Muscle of leg (tissue), 16 donors: ENCODE data around the gene TMPRSS12. TPM values are rescaled to one million over a fixed set of nuclear protein-coding genes. Genes with fewer than 3 reads are reported as not detected.
"Not testable (repeated sequence)": the region's sequence is repeated elsewhere in the genome, so short reads cannot be mapped to it uniquely, and the experiment has no call there.

Experiments used
- DNase-seq: peaks from one replicate; pipeline ENCODE4 v3.0.0; 2013
- H3K27ac ChIP-seq: one replicate; pipeline ENCODE4 v1.5.1; 2013; ENCODE audit warnings: mild to moderate bottlenecking, low read length, control low read depth
- H3K27me3 ChIP-seq: one replicate; pipeline ENCODE4 v1.6.1; 2013; ENCODE audit warnings: low read length; ENCODE audit not compliant: control insufficient read depth, insufficient read depth
- H3K36me3 ChIP-seq: one replicate; pipeline ENCODE4 v1.6.1; 2013; ENCODE audit warnings: low read length; ENCODE audit not compliant: control insufficient read depth, insufficient read depth
- H3K4me1 ChIP-seq: one replicate; pipeline ENCODE4 v1.6.1; 2013; ENCODE audit warnings: low read length; ENCODE audit not compliant: control insufficient read depth, insufficient read depth
- H3K4me3 ChIP-seq: one replicate; pipeline ENCODE4 v1.5.1; 2013; ENCODE audit warnings: low read length, control low read depth
- H3K9me3 ChIP-seq: replicated peaks from 2 replicates; pipeline ENCODE4 v1.6.1; 2013; ENCODE audit warnings: low read depth, low read length; ENCODE audit not compliant: control insufficient read depth
- WGBS: methylation state at CpG from one replicate; pipeline ENCODE4 v1.1.5; 2013; ENCODE audit warnings: missing lambda C conversion rate; ENCODE audit not compliant: insufficient coverage; 5-methylcytosine and 5-hydroxymethylcytosine counted together
- long read RNA-seq, 11 donors: transcript quantifications; one replicate each; lab custom pipeline, GENCODE V29; 2026
- polyA plus RNA-seq, 8 donors: library from polyadenylated mRNA; unstranded; fragments of 120-200 nt; gene quantifications; one replicate each; pipeline versions ENCODE4 v1.2.1 to v1.2.3, GENCODE V29; 2013; ENCODE audit warnings: inconsistent platforms in 1 of 8, low replicate concordance in 1 of 8; ENCODE audit not compliant: insufficient read length in 8 of 8, insufficient read depth in 1 of 8
- total RNA-seq: library from RNA; stranded (reverse); fragments of 120-200 nt; gene quantifications from one replicate; pipeline ENCODE4 v1.2.4, GENCODE V29; 2013

The TMPRSS12 gene
- total RNA-seq (not detected), polyA plus RNA-seq (under 1 TPM in 4 of 8 donors, not detected in 4; 0.09 to 0.24 (median 0.10) TPM)
- long read RNA-seq, donor 1, result 0 reads
- long read RNA-seq, donor 2, result 0 reads
- long read RNA-seq, donor 3, result 0 reads
- long read RNA-seq, donor 4, result 0 reads
- long read RNA-seq, donor 5, result 0 reads
- long read RNA-seq, donor 6, result 0 reads
- long read RNA-seq, donor 7, result 0 reads
- long read RNA-seq, donor 8, result 0 reads
- long read RNA-seq, donor 9, result 0 reads
- long read RNA-seq, donor 10, result 0 reads
- long read RNA-seq, donor 11, result 0 reads

GRCh38 chr12:50842637-50843493 is at the start of gene TMPRSS12:
Gene TMPRSS12 (plus strand): TSS chr12:50842926. CDS start chr12:50842965, 39 bp downstream.
- Histone ChIP-seq H3K27ac (peak within 1 kb of the TSS; percentile 30), H3K4me1 (peaks cover 6% of the 10 kb centered on the region), H3K9me3 (peaks cover 4% of the 10 kb centered on the region), H3K27me3 (peaks cover 6% of the 10 kb centered on the region), H3K4me3 (no peak within 1 kb of the TSS), H3K36me3 (no peaks in the 10 kb centered on the region)
- no peak for DNase-seq
- 30% methylated on average over 15 of the region's 36 CpGs for WGBS

- Histone ChIP-seq H3K4me1 (no peaks in the 10 kb centered on the region), H3K27ac (no peak overlapping the region)
Measured at GRCh38 chr12:50799908-50800307, 42.8 kb upstream of the TMPRSS12 start.

GRCh38 chr12:50803230-50803875 is 39.4 kb upstream of the TMPRSS12 start:
- Histone ChIP-seq H3K27me3 (no peaks in the 10 kb centered on the region), H3K27ac (no peak overlapping the region), H3K4me1 (no peaks in the 10 kb centered on the region), H3K9me3 (peaks cover 26% of the 10 kb centered on the region), H3K4me3 (no peak overlapping the region), H3K36me3 (peaks cover 22% of the 10 kb centered on the region)
- DNase-seq, result no peak
- no CpG with 5 or more reads among the region's 2 CpGs for WGBS

More at GRCh38 chr12:50799908-50800307, 42.8 kb upstream of the TMPRSS12 start:
- DNase-seq, result no peak
- Histone ChIP-seq H3K9me3 (peaks cover 26% of the 10 kb centered on the region), H3K27me3 (no peaks in the 10 kb centered on the region), H3K36me3 (peaks cover 34% of the 10 kb centered on the region), H3K4me3 (no peak overlapping the region)
- WGBS, result no CpG with 5 or more reads among the region's 2 CpGs

GRCh38 chr12:50806176-50806575 is 36.5 kb upstream of the TMPRSS12 start:
- WGBS, result 100% methylated on average over 2 of the region's 4 CpGs
- no peak overlapping the region for H3K27ac ChIP-seq
- DNase-seq, result no peak
- peaks cover 23% of the 10 kb centered on the region for H3K36me3 ChIP-seq
- H3K27me3 ChIP-seq, result no peaks in the 10 kb centered on the region
- H3K4me3 ChIP-seq, result no peak overlapping the region
- H3K9me3 ChIP-seq, result peaks cover 4% of the 10 kb centered on the region
- no peaks in the 10 kb centered on the region for H3K4me1 ChIP-seq

GRCh38 chr12:50809131-50809530 is 33.6 kb upstream of the TMPRSS12 start:
- 86% methylated on average over 1 of the region's 4 CpGs for WGBS
- not testable (repeated sequence) for H3K27me3 ChIP-seq
- H3K36me3 ChIP-seq, result peaks cover 33% of the 10 kb centered on the region

GRCh38 chr12:50814921-50815320 is 27.8 kb upstream of the TMPRSS12 start:
- not testable (repeated sequence) for H3K4me3 ChIP-seq, H3K4me1 ChIP-seq, H3K27me3 ChIP-seq, DNase-seq, H3K9me3 ChIP-seq, H3K27ac ChIP-seq
- peaks cover 43% of the 10 kb centered on the region for H3K36me3 ChIP-seq
- 93% methylated on average over 6 of the region's 7 CpGs for WGBS

More at GRCh38 chr12:50809131-50809530, 33.6 kb upstream of the TMPRSS12 start:
- not testable (repeated sequence) for H3K4me1 ChIP-seq, H3K27ac ChIP-seq, H3K4me3 ChIP-seq, DNase-seq, H3K9me3 ChIP-seq

- no peak for DNase-seq
- peaks cover 23% of the 10 kb centered on the region for H3K36me3 ChIP-seq
Measured at GRCh38 chr12:50820177-50820576, 22.5 kb upstream of the TMPRSS12 start.

GRCh38 chr12:50822082-50822481 is 20.6 kb upstream of the TMPRSS12 start:
- no peak for DNase-seq
- no peaks in the 10 kb centered on the region for H3K4me1 ChIP-seq
- peaks cover 12% of the 10 kb centered on the region for H3K36me3 ChIP-seq
- no peaks in the 10 kb centered on the region for H3K9me3 ChIP-seq
- no peak overlapping the region for H3K27ac ChIP-seq
- 100% methylated on average over 1 of the region's 1 CpG for whole genome bisulfite sequencing
- no peak overlapping the region for H3K4me3 ChIP-seq
- no peaks in the 10 kb centered on the region for H3K27me3 ChIP-seq

More at GRCh38 chr12:50820177-50820576, 22.5 kb upstream of the TMPRSS12 start:
- no peaks in the 10 kb centered on the region for H3K4me1 ChIP-seq
- H3K9me3 ChIP-seq, result no peaks in the 10 kb centered on the region
- no peak overlapping the region for H3K27ac ChIP-seq
- H3K27me3 ChIP-seq, result no peaks in the 10 kb centered on the region
- H3K4me3 ChIP-seq, result no peak overlapping the region

- not testable (repeated sequence) for H3K4me3 ChIP-seq, H3K4me1 ChIP-seq, H3K27me3 ChIP-seq, H3K36me3 ChIP-seq, DNase-seq, H3K9me3 ChIP-seq, H3K27ac ChIP-seq
- 85% methylated on average over 5 of the region's 11 CpGs for WGBS
Measured at GRCh38 chr12:50823724-50824123, 19.0 kb upstream of the TMPRSS12 start.

GRCh38 chr12:50824914-50825313 is 17.8 kb upstream of the TMPRSS12 start:
- WGBS, result 17% methylated on average over 1 of the region's 4 CpGs
- Histone ChIP-seq H3K4me3 (no peak overlapping the region), H3K27ac (no peak overlapping the region), H3K4me1 (peaks cover 8% of the 10 kb centered on the region), H3K9me3 (no peaks in the 10 kb centered on the region), H3K27me3 (no peaks in the 10 kb centered on the region), H3K36me3 (no peaks in the 10 kb centered on the region)
- no peak for DNase-seq
